Mucosa of gallbladder (tissue), 1 donor: Measurements from ENCODE around the gene OBSL1. TPM values are rescaled to one million over a fixed set of nuclear protein-coding genes. Genes with fewer than 3 reads are reported as not detected.

Experiments
- DNase-seq: peaks from one replicate; pipeline ENCODE4 v3.0.0-alpha.2; 2020; ENCODE audit warnings: low spot score
- total RNA-seq: library from RNA; stranded (reverse); gene quantifications from one replicate; pipeline ENCODE4 v1.2.1, GENCODE V29; 2021
- donor health status: DM: no; HTN: no; CAD: no.

Gene OBSL1
- total RNA-seq, 1 donor from 2014 or later: 57.8 TPM

GRCh38 chr2:219565130-219566080 is 5.9 kb downstream of the OBSL1 start:
- DNase-seq: no peak

- DNase-seq: no peak
Observed at GRCh38 chr2:219563271-219563928, 7.9 kb downstream of the OBSL1 start.

GRCh38 chr2:219562049-219563020 is 9.0 kb downstream of the OBSL1 start:
- no peak for DNase-seq

GRCh38 chr2:219561179-219562048 is 9.9 kb downstream of the OBSL1 start:
- DNase-seq: no peak

GRCh38 chr2:219560893-219561178 is 10.5 kb downstream of the OBSL1 start:
- DNase-seq: no peak

DNA sequence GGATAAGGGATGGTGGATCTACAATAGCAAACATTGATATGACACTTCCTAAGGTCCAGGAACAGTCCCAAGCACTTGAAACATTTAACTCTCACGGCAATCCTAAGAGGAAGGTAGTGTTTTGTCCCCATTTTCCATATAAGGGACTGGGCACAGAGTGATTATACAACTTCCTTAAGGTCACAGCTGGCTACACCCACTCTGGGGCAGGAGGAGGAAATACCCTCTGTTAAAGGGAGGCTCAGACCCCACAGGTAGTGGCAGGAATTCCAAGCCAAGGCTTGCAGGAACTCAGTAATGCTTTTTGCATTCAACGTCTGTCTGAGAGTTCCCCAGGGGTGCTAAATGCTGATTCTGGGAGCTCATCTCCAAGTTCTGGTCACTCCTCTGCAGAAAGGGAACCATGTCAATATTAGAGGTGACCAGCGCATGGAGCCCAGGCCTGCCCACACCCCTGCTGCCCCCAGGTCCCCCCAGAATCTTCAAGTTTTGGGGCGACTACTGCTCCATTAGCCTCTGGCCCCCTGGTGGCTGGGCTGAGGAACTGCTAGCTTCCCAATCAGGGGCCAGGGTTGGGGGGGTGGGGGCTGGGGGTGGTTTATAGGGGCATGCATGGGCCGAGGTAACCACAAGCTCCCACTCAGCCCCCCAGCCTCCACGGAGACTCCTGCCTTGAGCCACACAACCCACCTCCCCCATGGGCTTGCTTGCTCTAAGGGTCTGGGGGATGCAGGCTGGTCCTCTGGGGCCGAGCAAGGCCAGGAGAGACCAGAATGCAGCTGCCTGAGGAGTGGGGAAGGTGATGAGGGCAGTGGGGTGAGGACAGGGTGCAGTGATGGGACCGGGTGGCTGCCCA is 11.1 kb downstream of the OBSL1 start:
- DNase-seq: no peak

GRCh38 chr2:219559156-219559915 is 12.0 kb downstream of the OBSL1 start:
- DNase-seq: no peak

DNA sequence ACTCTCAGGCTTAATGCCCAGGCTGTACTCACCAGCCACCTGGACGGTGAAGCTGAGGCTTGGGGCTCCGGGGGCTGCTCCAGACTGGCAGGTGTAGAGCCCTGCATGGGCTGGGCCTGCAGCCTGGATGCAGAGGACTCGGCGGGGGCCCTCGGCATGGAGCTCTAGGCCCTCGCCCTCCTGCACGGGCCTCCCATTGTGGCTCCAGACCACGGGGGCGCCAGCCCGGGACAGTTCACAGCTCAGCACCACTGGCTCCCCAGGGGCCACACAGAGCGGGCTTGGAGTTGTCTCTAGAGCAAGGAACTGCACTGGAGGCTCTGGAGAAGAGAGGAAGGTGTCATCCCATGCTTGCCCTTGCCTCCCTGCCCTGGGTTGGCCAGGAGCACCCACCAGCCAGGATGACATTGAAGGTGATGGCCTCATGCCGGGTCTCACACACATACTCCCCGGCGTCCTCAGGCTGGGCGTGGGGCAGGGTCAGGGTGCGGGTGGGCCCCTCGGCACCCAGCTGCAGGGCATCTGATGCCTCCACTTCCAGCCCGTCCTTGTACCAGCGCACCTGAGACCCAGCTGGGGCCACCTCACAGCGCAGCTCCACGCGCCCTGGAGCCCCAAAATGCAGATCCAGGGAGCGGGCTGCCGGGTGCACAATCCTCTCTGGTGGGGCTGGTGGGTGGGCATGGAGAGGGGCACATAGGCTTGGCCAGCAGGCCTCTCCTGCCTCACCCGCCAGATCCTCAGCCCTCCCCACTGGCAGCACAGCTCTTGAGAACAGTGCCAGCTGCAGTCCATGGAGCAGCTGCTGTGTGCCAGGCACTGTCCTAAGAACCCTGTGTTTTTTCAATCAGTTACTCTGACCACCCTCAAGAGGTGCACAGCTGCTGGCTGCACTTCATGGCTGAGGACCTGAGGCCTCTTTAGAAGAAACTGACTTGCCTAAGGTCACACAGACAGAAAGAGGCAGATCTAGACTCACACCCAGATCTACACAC is 13.3 kb downstream of the OBSL1 start:
- DNase-seq: no peak

DNA sequence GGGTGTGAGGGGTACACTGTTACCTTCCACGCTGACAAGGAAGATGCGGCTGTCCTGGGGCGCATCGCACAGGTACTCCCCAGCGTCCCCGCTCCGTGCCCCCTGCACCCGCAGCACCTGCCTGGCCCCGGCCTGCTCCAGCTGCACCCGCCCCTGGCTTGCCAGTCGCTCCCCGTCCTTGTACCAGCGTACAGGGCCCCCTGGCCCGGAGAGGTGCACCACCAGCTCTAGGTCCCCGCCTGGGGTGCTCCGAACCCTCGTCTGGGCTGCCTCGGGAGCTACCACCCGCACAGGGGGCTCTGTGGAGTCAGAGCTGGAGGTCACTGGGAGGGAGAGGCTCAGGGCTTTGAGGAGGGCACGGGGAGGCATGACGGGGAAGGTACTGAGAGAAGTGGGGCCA is 14.0 kb downstream of the OBSL1 start:
- DNase-seq: no peak

DNA sequence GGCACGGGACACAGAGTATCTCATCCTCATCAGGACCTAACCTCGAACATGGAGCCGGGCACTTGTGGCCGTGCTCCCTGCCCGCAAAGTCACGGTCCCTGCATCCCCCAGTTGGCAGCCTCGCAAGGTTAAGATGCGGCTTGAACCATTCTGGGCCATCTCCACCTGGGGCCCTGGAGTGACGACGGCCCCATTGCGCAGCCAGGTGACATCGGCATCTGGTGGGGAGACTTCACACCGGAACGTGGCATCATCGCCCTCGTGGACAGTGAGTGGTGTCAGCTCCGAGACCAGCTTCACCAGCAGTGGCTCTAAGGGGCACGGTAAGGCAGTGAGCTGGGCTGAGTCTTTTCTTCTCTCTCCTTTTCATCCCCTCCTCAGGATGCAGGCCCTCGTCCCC is 14.9 kb downstream of the OBSL1 start:
- no peak for DNase-seq

DNA sequence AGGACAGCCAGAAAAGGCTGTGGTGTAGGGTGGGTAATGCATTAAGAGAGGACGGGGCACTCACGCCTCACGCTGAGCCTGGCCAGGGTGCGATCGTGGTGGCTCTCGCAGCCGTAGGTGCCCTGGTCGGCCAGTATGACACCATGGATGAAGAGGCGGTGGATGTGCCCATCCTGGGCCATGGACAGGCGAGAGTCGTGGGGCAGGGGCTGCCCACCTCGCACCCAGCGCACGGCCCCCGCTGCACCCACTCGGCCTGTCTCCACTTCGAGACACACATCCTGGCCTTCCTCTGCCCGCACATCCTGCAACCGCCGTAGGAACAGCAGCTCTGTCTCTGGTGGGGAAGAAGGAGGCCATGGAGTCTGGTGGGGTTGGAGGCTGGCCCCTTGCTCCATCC is 15.4 kb downstream of the OBSL1 start:
- no peak for DNase-seq

DNA sequence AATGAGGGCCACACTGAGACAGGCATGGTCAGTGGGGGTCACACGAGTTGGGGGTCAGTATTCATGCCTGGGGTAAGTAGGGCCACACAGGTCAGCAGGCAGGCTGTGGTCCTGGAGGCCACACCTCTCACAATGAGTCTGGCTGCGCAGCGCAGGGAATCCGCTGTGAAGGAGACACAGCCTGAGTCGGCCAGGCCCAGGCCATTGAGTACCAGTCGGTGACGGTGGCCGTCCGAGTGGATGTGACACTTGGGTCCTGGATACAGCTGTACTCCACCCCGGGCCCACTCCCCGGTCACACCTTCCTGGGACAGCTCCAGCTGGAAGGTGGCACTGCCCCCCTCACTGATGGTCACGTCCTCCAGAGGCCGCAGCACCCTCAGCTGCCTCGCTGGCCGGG is 17.0 kb downstream of the OBSL1 start:
- DNase-seq: no peak

- DNase-seq: no peak
Observed at GRCh38 chr2:219553463-219553963, 17.8 kb downstream of the OBSL1 start.

- no peak for DNase-seq
Observed at GRCh38 chr2:219553168-219553417, 18.2 kb downstream of the OBSL1 start.

DNA sequence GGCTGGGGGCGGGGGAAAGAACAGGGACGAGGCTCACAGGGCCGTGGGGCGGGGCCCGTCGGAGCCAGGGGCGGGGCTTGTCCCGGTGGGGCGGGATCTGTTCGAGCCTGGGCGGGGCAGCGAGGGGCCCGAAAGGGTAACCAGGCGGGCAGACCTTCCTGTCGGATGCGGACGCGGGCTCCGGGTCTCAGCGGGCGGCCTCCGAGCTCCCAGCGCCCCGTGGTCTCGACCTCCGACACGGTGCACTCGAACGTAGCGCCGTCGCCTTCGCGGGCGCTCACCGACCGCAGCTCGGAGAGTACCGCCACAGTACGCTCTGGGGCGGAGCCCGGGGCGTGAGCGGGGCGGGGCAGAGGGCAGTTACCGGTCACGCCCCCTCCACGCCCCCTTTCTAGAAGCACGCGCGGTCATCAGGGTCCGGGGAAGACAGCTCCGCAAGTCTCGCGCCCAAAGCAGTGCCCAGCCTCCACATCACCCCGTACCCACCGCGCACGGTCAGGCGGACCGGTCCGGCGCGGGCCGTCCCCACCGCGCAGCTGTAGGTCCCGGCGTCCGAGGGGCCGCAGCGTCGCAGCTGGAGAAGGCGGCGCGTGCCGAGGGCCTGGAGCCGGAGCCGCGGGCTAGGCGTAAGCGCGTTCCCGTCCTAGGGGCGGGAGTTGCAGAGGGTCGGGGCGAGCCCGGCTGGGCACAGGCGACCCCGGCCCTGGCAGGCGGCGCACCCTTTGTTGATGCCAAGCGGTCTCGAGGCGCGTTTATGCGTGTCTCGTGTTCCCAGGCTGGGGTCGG is 18.8 kb downstream of the OBSL1 start:
- peak; percentile 81 for DNase-seq

DNA sequence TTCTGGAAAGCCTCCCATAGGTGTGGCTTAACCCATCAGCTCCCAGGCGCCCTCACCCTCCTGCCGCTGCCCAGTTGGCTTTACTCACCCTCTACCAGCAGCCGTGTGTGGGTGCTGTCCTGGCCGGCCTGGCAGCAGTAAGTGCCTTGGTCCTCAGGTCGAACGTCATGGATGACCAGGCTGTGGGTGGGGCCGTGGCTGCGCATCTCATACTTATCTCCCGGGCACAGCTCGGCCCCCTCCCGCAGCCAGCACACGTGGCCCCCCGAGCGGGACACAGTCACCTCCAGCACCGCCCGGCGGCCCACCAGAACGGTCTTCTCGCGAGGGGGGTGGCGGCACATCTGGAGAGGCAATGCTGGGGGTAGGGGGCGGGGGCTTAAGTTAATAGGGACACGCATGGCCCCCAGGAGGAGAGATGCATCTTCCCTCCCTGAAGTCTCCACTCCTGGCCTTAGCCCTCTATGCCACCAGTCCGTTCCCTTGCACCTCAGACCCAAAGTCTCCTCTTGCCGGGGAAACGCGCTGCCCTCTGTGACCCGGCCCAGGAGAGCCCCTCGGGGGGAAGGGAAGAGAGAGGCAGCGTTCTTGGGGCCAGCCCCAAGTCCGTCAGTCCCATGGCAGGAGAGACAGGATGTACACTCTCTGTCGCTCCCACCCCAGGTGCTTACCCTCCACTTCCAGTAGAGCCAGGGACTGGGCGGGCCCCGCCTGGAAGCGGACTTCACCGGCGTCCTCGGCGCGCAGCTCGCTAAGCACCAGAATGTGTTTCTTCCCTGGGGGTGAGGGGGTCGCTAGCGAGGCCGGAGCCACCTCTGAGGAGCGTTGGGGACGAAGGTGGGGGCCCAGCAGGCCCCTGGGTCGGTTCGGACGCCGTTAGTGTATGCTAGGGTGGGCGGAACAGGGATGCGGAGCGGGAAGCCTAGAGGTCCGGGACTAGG is 19.6 kb downstream of the OBSL1 start:
- no peak for DNase-seq
